ENCODE measurements around the gene TXNRD2. TPM values are rescaled to one million over a fixed set of nuclear protein-coding genes. Genes with fewer than 3 reads are reported as not detected.

TXNRD2 gene
- total RNA-seq, 1 donor from 2014 or later: 46.0 TPM

DNA sequence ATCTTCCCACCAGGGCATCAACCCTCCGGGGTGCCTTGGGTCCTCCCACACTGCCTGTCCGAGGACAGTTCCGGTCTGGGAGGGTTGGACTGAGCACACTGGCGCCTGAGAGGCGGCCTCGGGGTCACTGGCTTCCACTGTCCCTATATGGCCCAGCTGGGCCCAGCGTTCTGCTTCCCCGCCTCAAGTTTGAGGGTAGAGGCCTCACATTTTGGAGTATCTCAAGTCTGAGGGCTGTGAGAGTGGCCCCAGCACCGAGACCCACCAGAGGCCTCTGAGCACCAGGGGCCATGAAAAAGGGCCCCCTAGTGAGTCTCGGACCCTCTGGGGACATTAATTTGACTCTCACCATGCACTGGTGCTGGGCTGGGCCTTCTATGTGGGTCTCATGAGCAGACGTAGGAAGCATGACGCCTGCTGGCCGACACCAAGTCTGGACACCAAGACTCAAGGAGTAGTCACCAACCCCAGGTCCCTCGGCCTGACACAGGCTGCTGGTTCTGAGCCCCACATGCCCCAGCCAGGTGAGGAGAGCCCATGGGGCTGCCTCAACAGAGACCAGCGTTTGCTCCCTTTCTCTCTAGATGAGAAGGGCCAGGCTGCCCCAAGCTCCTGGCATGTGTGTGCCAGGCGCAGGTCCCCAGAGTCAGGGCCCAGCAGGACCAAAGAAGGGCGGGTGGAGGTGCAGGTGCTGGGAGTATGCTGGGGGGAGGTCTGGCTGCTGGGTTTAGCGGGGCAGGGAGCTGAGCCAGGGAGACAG, 47.5 kb upstream of the TXNRD2 start:
- H3K36me3 ChIP-seq: no peaks in the 10 kb centered on the region
- no peaks in the 10 kb centered on the region for H3K9me3 ChIP-seq
- intact Hi-C loops (cut with DNase I): no loop called here
- no peak overlapping the region for H3K4me3 ChIP-seq
- H3K27ac ChIP-seq: peak overlapping the region; percentile 87 to 97
- no peaks in the 10 kb centered on the region for H3K27me3 ChIP-seq
- no peak for TF ChIP-seq CTCF (IDR thresholded peaks at IDR 0.05)
- peaks cover 36 to 52% of the 10 kb centered on the region in 2 donors for H3K4me1 ChIP-seq
- no peak for DNase-seq (ENCODE audit: low spot score in 2 of 2)

DNA sequence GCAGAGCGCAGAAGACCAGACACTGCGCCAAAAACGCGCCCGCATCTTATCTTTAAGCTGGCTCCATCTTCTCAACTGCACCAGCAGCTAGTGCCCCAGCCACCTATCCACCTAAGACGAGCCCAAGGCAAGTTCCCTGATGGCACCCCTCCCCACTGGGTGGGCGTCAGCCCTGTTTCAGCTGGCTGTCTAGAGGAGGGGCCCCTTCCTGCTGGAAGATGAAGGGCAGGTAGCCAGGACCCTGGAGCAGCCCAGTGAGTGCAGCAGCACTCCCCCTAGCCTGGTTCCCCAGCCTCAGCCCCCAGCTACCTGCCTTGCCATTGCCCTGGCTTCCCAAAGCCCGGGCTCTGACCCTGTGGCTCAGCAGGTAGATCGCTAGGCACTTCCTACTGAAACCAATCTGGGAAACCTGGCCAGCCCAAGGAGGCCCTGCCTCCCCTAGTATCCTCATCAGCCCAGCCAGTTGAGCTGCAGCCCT, 46.8 kb upstream of the TXNRD2 start:
- no peak overlapping the region for H3K4me3 ChIP-seq

GRCh38 chr22:19987394-19988306, 46.0 kb upstream of the TXNRD2 start:
- intact Hi-C loops (cut with DNase I): loop anchor here (2.0 kb wide), 1 partner anchor 29 kb away; the partner anchor contains the start of gene ARVCF
- Histone ChIP-seq H3K4me3 (peak overlapping the region; percentile 70 to 93), H3K4me1 (peaks cover 42 to 58% of the 10 kb centered on the region in 2 donors)

More for the DNA sequence above, 46.8 kb upstream of the TXNRD2 start:
- intact Hi-C loops (cut with DNase I): no loop called here
- H3K36me3 ChIP-seq: no peaks in the 10 kb centered on the region
- TF ChIP-seq CTCF (IDR thresholded peaks at IDR 0.05): no peak
- H3K27me3 ChIP-seq: no peaks in the 10 kb centered on the region
- no peaks in the 10 kb centered on the region for H3K9me3 ChIP-seq
- no peak for DNase-seq (ENCODE audit: low spot score in 2 of 2)
- peak overlapping the region; percentile 87 to 97 for H3K27ac ChIP-seq
- H3K4me1 ChIP-seq: peaks cover 37 to 58% of the 10 kb centered on the region in 2 donors

GRCh38 chr22:19986410-19987341, 45.1 kb upstream of the TXNRD2 start:
- peak; percentile 42 to 88 for DNase-seq (ENCODE audit: low spot score in 2 of 2)
- Histone ChIP-seq H3K4me1 (peaks cover 38 to 49% of the 10 kb centered on the region in 2 donors), H3K36me3 (peaks cover under 1 to 1% of the 10 kb centered on the region in 2 donors), H3K27ac (peak overlapping the region; percentile 97 to 99), H3K27me3 (no peaks in the 10 kb centered on the region), H3K9me3 (no peaks in the 10 kb centered on the region), H3K4me3 (peak overlapping the region; percentile 70 to 93)
- intact Hi-C loops (cut with DNase I): loop anchor here (2.0 kb wide), 1 partner anchor 30 kb away; the partner anchor contains the start of gene ARVCF
- no peak for TF ChIP-seq CTCF (IDR thresholded peaks at IDR 0.05)

More at GRCh38 chr22:19987394-19988306, 46.0 kb upstream of the TXNRD2 start:
- Histone ChIP-seq H3K36me3 (no peaks in the 10 kb centered on the region), H3K27ac (peak overlapping the region; percentile 97 to 99), H3K27me3 (no peaks in the 10 kb centered on the region), H3K9me3 (no peaks in the 10 kb centered on the region)
- no peak for TF ChIP-seq CTCF (IDR thresholded peaks at IDR 0.05)
- no peak for DNase-seq (ENCODE audit: low spot score in 2 of 2)

Data from ascending aorta (tissue), 2 donors.